ENCODE results near the gene HID1. TPM values are rescaled to one million over a fixed set of nuclear protein-coding genes. Genes with fewer than 3 reads are reported as not detected.

Gene HID1
- polyA plus RNA-seq, 2 of the 4 experiments (the other 2 are of a cell fraction): 5.2 to 11.7 TPM

GRCh38 chr17:74935585-74936469, 36.7 kb downstream of the HID1 start, which contains the start of gene OTOP3:
Gene OTOP3 (plus strand): TSS chr17:74935898. CDS start chr17:74935922, 24 bp downstream.
- WGBS (ENCODE audit: missing lambda C conversion rate): 76% methylated on average over 69 of the region's 78 CpGs
- ChIA-PET POLR2A (interaction anchor here (1.2 kb wide), 1 partner anchor 9 kb away, joined by 3 read pairs; no protein-coding TSS in a partner anchor), CTCF (interaction anchor here (1.5 to 42.3 kb wide), 4 partner anchors 3 to 77 kb away, joined by 4 to 1448 read pairs (median 768); partner anchors contain the start of genes HID1, MRPL58, OTOP2 and OTOP3)
- H3K4me2 ChIP-seq: no peak within 1 kb of the TSS
- ATAC-seq: no peak
- peaks cover 7% of the 10 kb centered on the region; the same call in 2 of the 3 replicates for H3K4me1 ChIP-seq
- DNase-seq (ENCODE audit: low read depth in 1 of 2, low spot score in 1 of 2): no peak
- no peak for FAIRE-seq
- TF ChIP-seq USF2 (IDR thresholded peaks at IDR 0.05): no peak
- TF ChIP-seq ELK1 (IDR thresholded peaks at IDR 0.05; ENCODE audit: low read depth, low read length): no peak
- TF ChIP-seq KDM5A (IDR thresholded peaks at IDR 0.05): no peak
- no peak for TF ChIP-seq EHF (CRISPR knock-in tag; IDR thresholded peaks at IDR 0.05)
- TF ChIP-seq SMC3 (IDR thresholded peaks at IDR 0.05): no peak
- no peak for TF ChIP-seq CBX8 (IDR thresholded peaks at IDR 0.05)
- no peak for TF ChIP-seq RARB (CRISPR knock-in tag; IDR thresholded peaks at IDR 0.05)
- TF ChIP-seq RAD21 (conservative IDR thresholded peaks at IDR 0.05 in 1 of 2, IDR thresholded peaks at IDR 0.05 in 1 of 2): no peak
- no peak for TF ChIP-seq RCOR1 (IDR thresholded peaks at IDR 0.05; ENCODE audit: low read depth, low read length)
- no peak for TF ChIP-seq CBX2 (IDR thresholded peaks at IDR 0.05; ENCODE audit: borderline replicate concordance, low read depth)
- TF ChIP-seq RFX5 (IDR thresholded peaks at IDR 0.05): no peak
- no peak for TF ChIP-seq PBX3 (IDR thresholded peaks at IDR 0.05)
- TF ChIP-seq GATA3 (IDR thresholded peaks at IDR 0.05; ENCODE audit: borderline replicate concordance): no peak
- TF ChIP-seq KDM1A (IDR thresholded peaks at IDR 0.05; ENCODE audit: low read depth): no peak
- TF ChIP-seq CTCF (IDR thresholded peaks at IDR 0.05): no peak
- no peak for TF ChIP-seq CHD4 (IDR thresholded peaks at IDR 0.05; ENCODE audit: borderline replicate concordance)
- no peaks in the 10 kb centered on the region for H3K9me3 ChIP-seq
- no peak within 1 kb of the TSS for H3K27ac ChIP-seq
- no peak within 1 kb of the TSS for H3K4me3 ChIP-seq

- ChIA-PET POLR2A (interaction anchor here (1.2 kb wide), 1 partner anchor 9 kb away, joined by 3 read pairs; no protein-coding TSS in a partner anchor), CTCF (interaction anchor here (7.1 to 42.0 kb wide), 2 partner anchors 13 to 22 kb away, joined by 89 to 1448 read pairs; partner anchors contain the start of genes HID1, OTOP2 and USH1G)
- H3K4me2 ChIP-seq: no peak overlapping the region
- H3K27ac ChIP-seq: no peak overlapping the region
- H3K4me3 ChIP-seq: no peak overlapping the region
- DNase-seq (ENCODE audit: low read depth in 1 of 2, low spot score in 1 of 2) (no peak), FAIRE-seq (no peak), ATAC-seq (no peak)
- peaks cover 8% of the 10 kb centered on the region; the same call in 2 of the 3 replicates for H3K4me1 ChIP-seq
- TF ChIP-seq HOXB13 (CRISPR knock-in tag; IDR thresholded peaks at IDR 0.05; ENCODE audit: low read depth) (no peak), KDM1A (IDR thresholded peaks at IDR 0.05; ENCODE audit: low read depth) (no peak), HES2 (IDR thresholded peaks at IDR 0.05) (no peak), GATA3 (IDR thresholded peaks at IDR 0.05; ENCODE audit: borderline replicate concordance) (no peak)
- no peaks in the 10 kb centered on the region for H3K9me3 ChIP-seq
- 77% methylated on average over 2 of the region's 3 CpGs for WGBS (ENCODE audit: missing lambda C conversion rate)
Observed at GRCh38 chr17:74935048-74935447, 37.5 kb downstream of the HID1 start.

All from A549 (cell line).